Mesenteric fat pad (tissue), 1 donor: ENCODE measurements around the gene PADI4. TPM values are rescaled to one million over a fixed set of nuclear protein-coding genes. Genes with fewer than 3 reads are reported as not detected.

Experiments
- microRNA-seq: library from miRNA; unstranded; fragments of <30 nt; microRNA quantifications from one replicate; pipeline ENCODE4 v1.2.0, GENCODE V29; 2020; ENCODE audit warnings: borderline number of aligned reads
- total RNA-seq: library from RNA; stranded (reverse); fragmentation: NEBNext Ultra II Directional; extraction: Animal tissue kit (Norgen Biotek cat#: 25700); gene quantifications from one replicate; pipeline ENCODE4 v1.2.1, GENCODE V29; 2021
- donor health status: DM: yes; HTN: yes; CAD: no.

PADI4 gene
- total RNA-seq, 1 donor from 2014 or later, result 7.0 TPM

Small RNA genes lying within 50 kb of the gene (microRNA-seq; reads per million reads assigned to microRNA genes)
- gene MIR3972, result not detected

Other genes with a start within 250 kb of the PADI4 start
- 4.0 TPM for gene PADI2, start 188.7 kb upstream of the PADI4 start, total RNA-seq
- not detected for gene PADI1, start 103.1 kb upstream of the PADI4 start, total RNA-seq
- not detected for gene PADI3, start 59.1 kb upstream of the PADI4 start, total RNA-seq
- gene PADI6, start 64.0 kb downstream of the PADI4 start, total RNA-seq, result not detected
- gene RCC2, start 131.5 kb downstream of the PADI4 start, total RNA-seq, result 41.3 TPM
- 37.0 TPM for gene ARHGEF10L, start 231.5 kb downstream of the PADI4 start, total RNA-seq